NCI-H2081 (cell line): ENCODE results near the gene TBXAS1.

Experiments
- DNase-seq, 2 experiments: peaks; one replicate each; lab custom pipeline; 2025; lab: John Stamatoyannopoulos, UW

Gene TBXAS1

DNA sequence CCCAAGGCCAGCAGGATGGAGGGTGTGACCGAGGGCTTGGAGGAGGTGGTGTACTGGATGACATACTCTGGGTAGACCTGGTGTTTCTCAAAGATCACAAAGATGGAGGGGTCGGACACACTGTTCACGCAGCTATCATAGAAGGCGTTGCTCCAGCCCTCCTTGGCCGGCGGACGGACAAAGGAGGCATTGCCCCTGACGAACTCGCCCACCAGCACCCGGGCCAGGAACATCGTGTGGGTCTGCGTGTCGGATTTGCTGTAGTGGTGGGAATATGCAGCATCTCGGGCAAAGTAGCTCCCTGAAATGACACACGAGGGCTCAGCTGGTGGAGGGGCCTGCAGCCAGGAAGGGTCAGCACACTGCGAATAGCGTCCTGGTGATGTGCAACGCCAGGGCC lies 195.5 kb downstream of the TBXAS1 start:
- no peak for DNase-seq

GRCh38 chr7:140025241-140025640 lies 196.2 kb downstream of the TBXAS1 start:
- DNase-seq = no peak

GRCh38 chr7:140025814-140026433 lies 196.9 kb downstream of the TBXAS1 start:
- DNase-seq = no peak

DNA sequence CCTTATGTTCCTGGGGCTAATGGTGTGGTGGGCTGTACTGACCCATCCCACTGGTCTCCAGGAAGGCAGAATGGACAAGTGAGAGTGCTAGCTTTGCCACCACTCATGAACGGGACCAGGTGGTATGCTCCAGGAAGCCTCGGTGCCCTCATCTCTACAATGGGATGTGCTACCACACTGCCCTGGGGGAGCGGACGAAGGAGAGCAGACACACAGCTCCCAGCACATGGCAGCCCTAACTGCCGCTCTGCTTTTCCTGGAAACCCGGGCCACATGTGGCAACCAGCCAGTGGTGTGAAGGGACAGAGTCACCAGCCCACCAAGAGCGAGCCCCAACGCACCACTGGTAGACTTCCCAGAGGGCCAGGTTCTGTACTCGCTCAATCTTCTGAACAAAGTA lies 197.9 kb downstream of the TBXAS1 start:
- no peak for DNase-seq

GRCh38 chr7:140027858-140028257 lies 198.8 kb downstream of the TBXAS1 start:
- DNase-seq = no peak

GRCh38 chr7:140028311-140028710 lies 199.2 kb downstream of the TBXAS1 start:
- no peak for DNase-seq

GRCh38 chr7:140029072-140029471 lies 200.0 kb downstream of the TBXAS1 start:
- no peak for DNase-seq

- no peak for DNase-seq
Observed at GRCh38 chr7:140031364-140031763, 202.3 kb downstream of the TBXAS1 start.

GRCh38 chr7:140033036-140033435 lies 204.0 kb downstream of the TBXAS1 start:
- no peak for DNase-seq

DNA sequence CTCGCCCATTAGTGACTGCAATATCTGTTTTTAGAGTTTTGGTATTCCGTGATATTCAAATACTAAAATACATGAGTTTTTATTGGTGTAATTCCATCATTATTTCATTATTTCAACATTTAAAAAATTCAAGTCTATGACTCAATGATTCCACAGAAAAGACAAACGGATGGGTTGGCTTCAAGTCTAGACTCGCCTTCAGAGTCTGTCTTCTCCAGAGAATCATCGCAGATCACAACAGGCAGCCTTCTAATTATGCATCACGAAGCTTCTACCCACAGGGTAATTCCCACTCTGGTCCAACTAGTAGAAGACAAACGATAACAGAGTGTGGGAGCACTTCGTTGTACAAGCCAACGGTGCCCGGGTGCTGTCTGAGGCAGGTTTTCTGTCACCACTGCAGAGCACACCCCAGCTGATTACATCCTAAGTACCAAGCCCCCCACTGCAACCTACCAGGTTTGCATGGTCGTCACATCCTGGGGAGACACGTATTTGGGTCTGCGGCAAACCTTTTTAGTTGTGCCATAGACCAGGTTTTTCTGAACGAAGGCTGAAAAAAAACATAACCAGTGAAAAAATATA lies 204.8 kb downstream of the TBXAS1 start:
- DNase-seq = no peak

DNA sequence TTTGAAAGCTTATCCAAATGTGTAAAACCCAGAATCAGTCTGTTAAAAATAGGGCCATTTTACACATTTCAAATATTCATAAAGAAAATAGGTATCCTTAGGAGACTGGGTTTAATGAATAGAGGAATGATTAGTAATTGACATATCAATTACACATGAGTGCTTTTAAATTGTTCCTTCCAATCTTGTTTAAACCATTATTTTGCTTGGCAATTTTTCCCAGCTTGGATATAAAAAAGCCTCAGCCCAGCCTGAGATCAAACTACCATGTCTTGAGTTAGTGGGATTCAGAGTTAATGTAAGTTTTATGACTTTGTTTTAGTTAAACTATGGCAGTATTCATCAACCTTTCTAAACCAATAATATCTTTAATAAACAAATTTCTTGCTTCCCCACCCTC lies 205.4 kb downstream of the TBXAS1 start:
- DNase-seq = no peak

GRCh38 chr7:140035400-140036223 lies 206.5 kb downstream of the TBXAS1 start:
- no peak for DNase-seq

GRCh38 chr7:140036224-140036962 lies 207.3 kb downstream of the TBXAS1 start:
- DNase-seq = no peak

GRCh38 chr7:140039066-140039465 lies 210.0 kb downstream of the TBXAS1 start:
- DNase-seq = no peak

DNA sequence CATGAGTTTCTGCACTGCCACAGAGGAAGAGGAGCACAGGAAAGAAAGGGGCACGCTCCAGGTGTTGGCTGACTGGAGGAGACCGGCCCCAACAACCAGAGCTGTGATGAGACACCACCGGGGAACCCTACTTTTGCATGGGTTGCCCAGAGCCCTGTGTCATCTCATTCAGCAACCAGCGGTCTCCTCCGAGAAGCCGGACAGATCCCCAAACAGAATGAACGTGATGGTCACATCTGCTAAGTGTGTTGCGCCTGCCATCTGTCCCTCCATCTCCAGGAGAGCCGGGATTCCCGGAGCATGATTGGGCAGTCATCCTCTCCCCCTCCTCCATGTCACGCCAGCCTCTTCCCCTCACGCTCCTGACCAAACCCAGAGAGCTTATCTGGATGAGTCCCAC lies 210.8 kb downstream of the TBXAS1 start:
- DNase-seq = no peak

- DNase-seq = no peak
Observed at GRCh38 chr7:140041659-140042385, 212.8 kb downstream of the TBXAS1 start.

GRCh38 chr7:140042386-140042670 lies 213.3 kb downstream of the TBXAS1 start:
- DNase-seq = no peak

- no peak for DNase-seq
Observed at GRCh38 chr7:140044251-140044650, 215.2 kb downstream of the TBXAS1 start.

- no peak for DNase-seq
Observed at GRCh38 chr7:140045697-140046096, 216.6 kb downstream of the TBXAS1 start.

DNA sequence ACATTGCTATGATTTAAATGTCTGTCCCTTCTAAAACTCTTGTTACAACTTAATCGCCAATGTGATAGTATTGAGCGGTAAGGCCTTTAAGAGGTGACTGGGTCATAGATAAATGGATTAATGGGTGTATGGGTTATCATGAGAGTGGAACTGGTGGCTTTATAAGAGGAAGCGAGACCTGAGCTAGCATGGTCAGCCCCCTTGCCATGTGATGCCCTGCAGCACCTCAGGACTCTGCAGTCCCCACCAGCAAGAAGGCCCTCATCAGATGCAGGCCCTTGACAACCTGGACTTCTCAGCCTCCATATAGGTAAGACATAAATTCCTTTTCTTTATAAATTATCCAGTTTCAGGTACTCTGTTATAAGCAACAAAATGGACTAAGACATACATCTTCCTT lies 218.1 kb downstream of the TBXAS1 start:
- no peak for DNase-seq

- DNase-seq = no peak
Observed at GRCh38 chr7:140048138-140048537, 219.1 kb downstream of the TBXAS1 start.

DNA sequence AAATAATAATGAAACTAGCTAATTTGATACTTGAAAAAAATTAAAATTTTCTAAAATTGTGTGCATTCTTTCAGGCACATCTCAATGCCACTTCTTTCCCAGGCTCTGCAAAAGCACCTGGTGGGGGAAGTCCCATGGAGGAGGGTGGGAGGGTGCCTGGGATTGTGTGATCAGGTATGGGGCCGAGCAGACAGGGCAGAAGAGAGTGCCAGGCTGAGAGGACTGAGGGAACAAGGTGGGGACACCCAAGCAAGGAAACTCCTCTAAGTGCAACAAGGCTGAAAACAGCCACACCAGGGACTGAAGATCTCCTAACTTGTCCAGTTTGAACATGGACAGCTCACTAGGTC lies 219.9 kb downstream of the TBXAS1 start:
- no peak for DNase-seq
